GM12891 (cell line): ENCODE results near the gene DUSP18. TPM values are rescaled to one million over a fixed set of nuclear protein-coding genes. Genes with fewer than 3 reads are reported as not detected.
A peak's percentile ranks its signal among the peaks of the same experiment; 100 is the strongest.
"Not testable (repeated sequence)": the region's sequence is repeated elsewhere in the genome, so short reads cannot be mapped to it uniquely, and the experiment has no call there.

Experiments used
- DNase-seq: peaks from one replicate; pipeline ENCODE4 v3.0.0; 2011; ENCODE audit warnings: low spot score; ENCODE audit not compliant: insufficient read length
- FAIRE-seq: peaks from 2 replicates; lab custom pipeline; 2011; peaks lifted over from hg19 to GRCh38; lab: Jason Lieb, UNC
- PAX5 ChIP-seq: IDR thresholded peaks from 2 replicates; pipeline ENCODE4 v1.6.1; 2011; ENCODE audit warnings: low read length, moderate library complexity, mild to moderate bottlenecking; ENCODE audit not compliant: insufficient read depth, severe bottlenecking
- POLR2A ChIP-seq: IDR thresholded peaks from 2 replicates; pipeline ENCODE4 v1.6.1; 2011; ENCODE audit warnings: low read depth, low read length, control low read depth
- POLR2AphosphoS5 ChIP-seq: IDR thresholded peaks from 2 replicates; pipeline ENCODE4 v1.6.1; 2011; ENCODE audit warnings: low read depth, low read length, control low read depth
- POU2F2 ChIP-seq: IDR thresholded peaks from 2 replicates; pipeline ENCODE4 v1.6.1; 2011; ENCODE audit warnings: low read depth, mild to moderate bottlenecking, control low read depth, low read length, moderate library complexity
- SPI1 ChIP-seq: IDR thresholded peaks from 2 replicates; pipeline ENCODE4 v1.6.1; 2011; ENCODE audit warnings: low read depth, low read length, control low read depth
- TAF1 ChIP-seq: IDR thresholded peaks from 2 replicates; pipeline ENCODE4 v1.6.1; 2011; ENCODE audit warnings: low read depth, low read length, control low read depth
- polyA plus RNA-seq: library from polyadenylated mRNA; unstranded; fragments of >200 nt; gene quantifications from one replicate; pipeline ENCODE4 v1.2.1, GENCODE V29; 2012; ENCODE audit warnings: low read depth, missing spikeins, inconsistent platforms; ENCODE audit not compliant: missing spikeins

DUSP18 gene
- 3.1 TPM for polyA plus RNA-seq

GRCh38 chr22:30667494-30668385 lies at the start of gene DUSP18:
Gene DUSP18 (minus strand): TSS chr22:30667875. CDS start chr22:30664003, 3,872 bp downstream.
- TF ChIP-seq POLR2A (no peak), PAX5 (no peak), POLR2AphosphoS5 (no peak), TAF1 (no peak), POU2F2 (no peak), SPI1 (peak; percentile 40)
- peak; percentile 99 for DNase-seq
- peak; percentile 98 for FAIRE-seq

- FAIRE-seq: no peak
- TF ChIP-seq PAX5: no peak
- TF ChIP-seq POLR2AphosphoS5: no peak
- TF ChIP-seq POU2F2: no peak
- no peak for TF ChIP-seq SPI1
- no peak for TF ChIP-seq TAF1
- no peak for TF ChIP-seq POLR2A
These were observed 46.4 kb upstream of the DUSP18 start for GRCh38 chr22:30714062-30714461.

DNA sequence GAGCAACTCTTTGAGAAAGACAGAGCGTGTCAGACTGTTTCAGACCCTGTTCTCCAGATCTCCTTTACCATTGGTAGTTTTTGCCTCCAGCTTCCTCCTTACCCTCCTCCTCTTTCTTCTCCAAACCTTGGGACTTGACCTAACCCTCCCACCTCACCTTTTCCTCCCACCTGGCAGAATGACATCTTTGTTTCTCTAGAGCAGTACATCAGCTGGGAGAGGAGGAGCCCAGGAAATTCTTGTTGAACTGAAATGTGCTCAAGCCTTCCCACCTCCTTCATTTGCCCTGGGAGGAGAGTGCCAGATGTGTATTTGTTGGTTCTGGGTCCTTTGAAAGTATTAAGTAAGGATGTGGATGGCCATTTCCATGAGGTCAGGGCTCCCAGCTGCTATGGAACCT lies 44.4 kb upstream of the DUSP18 start:
- no peak for TF ChIP-seq TAF1
- no peak for TF ChIP-seq POLR2AphosphoS5
- TF ChIP-seq POU2F2: no peak
- TF ChIP-seq POLR2A: no peak
- TF ChIP-seq PAX5: no peak
- no peak for TF ChIP-seq SPI1
- FAIRE-seq: no peak
- no peak for DNase-seq

More at GRCh38 chr22:30714062-30714461, 46.4 kb upstream of the DUSP18 start:
- DNase-seq: no peak

DNA sequence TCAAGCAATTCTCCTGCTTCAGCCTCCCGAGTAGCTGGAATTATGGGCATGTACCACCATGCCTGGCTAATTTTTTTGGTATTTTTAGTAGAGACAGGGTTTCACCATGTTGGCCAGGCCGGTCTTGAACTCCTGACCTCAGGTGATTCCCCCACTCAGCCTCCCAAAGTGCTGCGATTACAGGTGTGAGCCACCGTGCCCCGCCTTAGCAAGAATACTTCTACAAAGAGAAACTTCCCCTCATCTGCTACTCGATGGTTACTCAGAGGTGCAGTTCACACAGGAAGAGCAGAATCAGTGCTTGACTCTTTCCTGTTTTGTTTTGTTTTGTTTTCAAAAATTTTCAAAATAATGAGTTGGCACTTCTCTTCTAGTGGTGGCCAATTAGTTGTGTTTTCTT lies 42.3 kb upstream of the DUSP18 start:
- DNase-seq, FAIRE-seq: not testable (repeated sequence)

DNA sequence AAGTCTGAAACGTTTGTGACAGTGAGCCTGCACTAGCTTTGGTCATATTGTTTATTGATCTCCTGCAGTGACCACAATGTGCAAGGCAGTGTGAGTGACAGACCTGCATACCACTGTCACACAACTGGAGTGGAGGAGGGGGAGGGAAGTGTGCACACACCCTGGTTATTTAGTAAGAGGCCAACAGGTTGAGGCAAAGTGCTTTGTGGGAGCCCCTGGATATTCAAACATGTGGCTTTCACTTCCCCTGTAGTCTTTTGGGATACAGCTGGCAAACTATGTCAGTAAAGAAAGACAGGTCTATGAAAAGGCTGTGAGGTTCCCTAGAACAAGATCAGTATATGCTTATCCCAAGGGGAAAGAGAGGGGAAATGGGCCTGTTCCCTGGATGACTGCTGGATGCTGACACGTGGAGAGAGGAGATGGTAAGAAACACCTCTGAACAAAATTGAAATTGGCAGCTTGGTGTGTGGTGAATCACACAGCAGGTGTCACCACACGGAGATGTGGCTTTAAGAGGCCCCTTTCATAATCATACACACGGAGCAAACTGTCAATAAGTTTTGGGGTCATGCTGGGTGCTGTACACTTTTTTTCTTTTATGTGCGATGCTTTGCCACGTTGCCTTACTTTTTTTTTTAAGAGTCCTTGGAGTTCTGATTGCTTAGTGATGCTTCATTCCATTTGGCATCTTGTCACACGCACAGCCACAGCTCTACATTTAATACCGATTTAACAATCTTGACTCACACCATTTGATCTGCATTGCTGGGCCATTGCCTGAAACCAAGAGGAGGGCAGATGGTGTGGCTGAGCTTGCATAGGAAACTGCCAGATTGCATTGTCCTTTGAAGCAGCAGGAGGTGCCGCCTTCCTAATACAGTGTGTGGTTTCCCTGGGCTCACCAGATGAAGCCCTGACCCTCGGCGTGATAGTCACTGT lies 38.3 kb upstream of the DUSP18 start:
- DNase-seq: no peak
- TF ChIP-seq PAX5: no peak
- 0 out of 2 replicates have a peak, but pooled peaks have one; percentile 21 for TF ChIP-seq POU2F2
- peak; percentile 87 for TF ChIP-seq SPI1
- no peak for TF ChIP-seq POLR2AphosphoS5
- no peak for TF ChIP-seq TAF1
- no peak for TF ChIP-seq POLR2A
- peak; percentile 84 for FAIRE-seq

GRCh38 chr22:30704978-30705377 lies 37.3 kb upstream of the DUSP18 start:
- TF ChIP-seq POU2F2: no peak
- TF ChIP-seq POLR2A: no peak
- no peak for TF ChIP-seq SPI1
- TF ChIP-seq TAF1: no peak
- TF ChIP-seq POLR2AphosphoS5: no peak
- no peak for TF ChIP-seq PAX5
- DNase-seq: no peak
- no peak for FAIRE-seq

GRCh38 chr22:30702856-30703255 lies 35.2 kb upstream of the DUSP18 start:
- DNase-seq: no peak

GRCh38 chr22:30701872-30702271 lies 34.2 kb upstream of the DUSP18 start:
- no peak for FAIRE-seq
- no peak for DNase-seq
- no peak for TF ChIP-seq POLR2A
- TF ChIP-seq POU2F2: no peak
- TF ChIP-seq SPI1: no peak
- no peak for TF ChIP-seq TAF1
- TF ChIP-seq POLR2AphosphoS5: no peak
- no peak for TF ChIP-seq PAX5

More at GRCh38 chr22:30702856-30703255, 35.2 kb upstream of the DUSP18 start:
- FAIRE-seq: no peak
- no peak for TF ChIP-seq POLR2AphosphoS5
- TF ChIP-seq POLR2A: no peak
- no peak for TF ChIP-seq POU2F2
- TF ChIP-seq SPI1: no peak
- no peak for TF ChIP-seq TAF1
- TF ChIP-seq PAX5: no peak

- DNase-seq: no peak
- no peak for TF ChIP-seq POLR2A
- no peak for TF ChIP-seq TAF1
- TF ChIP-seq POLR2AphosphoS5: no peak
- no peak for TF ChIP-seq PAX5
- TF ChIP-seq SPI1: no peak
- TF ChIP-seq POU2F2: no peak
- no peak for FAIRE-seq
These were observed 30.3 kb upstream of the DUSP18 start for GRCh38 chr22:30697975-30698374.
